H1 (cell line): ENCODE results near the gene PAX4. TPM values are rescaled to one million over a fixed set of nuclear protein-coding genes. Genes with fewer than 3 reads are reported as not detected.

Experiments used
- CTCF ChIA-PET: fragments of 300-600 bp; sonication (Branson Sonifier 250); formaldehyde crosslinking; loops from one replicate; lab custom pipeline; 2021; ENCODE audit not compliant: partially characterized antibody; lab: Charles Lee
- POLR2A ChIA-PET: fragments of 300-600 bp; sonication (Branson Sonifier 250); formaldehyde crosslinking; loops from one replicate; lab custom pipeline; 2021; ENCODE audit warnings: inconsistent platforms; ENCODE audit not compliant: partially characterized antibody; lab: Charles Lee
- DNase-seq, 2 experiments: peaks; one replicate each; pipeline versions ENCODE4 v3.0.0 to v3.0.0-alpha.2; 2010 to 2022; ENCODE audit warnings: low spot score in 2 of 2, low read depth in 1 of 2, mixed read lengths in 1 of 2
- FAIRE-seq: peaks from 2 replicates; lab custom pipeline; 2011; peaks lifted over from hg19 to GRCh38; lab: Jason Lieb, UNC
- H2AFZ ChIP-seq: 2 replicates; pipeline ENCODE4 v1.8.1; 2012; ENCODE audit warnings: low read length, inconsistent platforms
- H2AK5ac ChIP-seq: 2 replicates; pipeline ENCODE4 v1.6.1; 2013; ENCODE audit warnings: low read depth, low read length
- H2BK120ac ChIP-seq: replicated peaks from 2 replicates; pipeline ENCODE3; 2013; ENCODE audit warnings: low read depth, low read length, inconsistent platforms
- H2BK12ac ChIP-seq: 2 replicates; pipeline ENCODE4 v1.6.1; 2013; ENCODE audit warnings: low read depth, low read length
- H2BK15ac ChIP-seq: 2 replicates; pipeline ENCODE4 v1.6.1; 2013; ENCODE audit warnings: low read length
- H2BK20ac ChIP-seq: 2 replicates; pipeline ENCODE4 v1.6.1; 2013; ENCODE audit warnings: low read length
- H2BK5ac ChIP-seq: 2 replicates; pipeline ENCODE4 v1.6.1; 2013; ENCODE audit warnings: low read depth, low read length
- H3K14ac ChIP-seq: 2 replicates; pipeline ENCODE4 v1.6.1; 2013; ENCODE audit warnings: inconsistent platforms; ENCODE audit not compliant: insufficient read length
- H3K18ac ChIP-seq: 2 replicates; pipeline ENCODE4 v1.6.1; 2013; ENCODE audit warnings: low read length; ENCODE audit errors: extremely low read depth
- H3K23ac ChIP-seq: 2 replicates; pipeline ENCODE4 v1.6.1; 2013; ENCODE audit warnings: inconsistent platforms; ENCODE audit not compliant: insufficient read length
- H3K23me2 ChIP-seq: 2 replicates; pipeline ENCODE4 v1.6.1; 2013; ENCODE audit warnings: low read depth, low read length
- H3K27ac ChIP-seq: 2 replicates; pipeline ENCODE4 v1.6.1; 2011; ENCODE audit warnings: low read depth, low read length, inconsistent platforms
- H3K27me3 ChIP-seq, 4 experiments: replicated peaks in 1 of 4; 1 replicate in 1 of 4; 2 replicates in 3 of 4; pipeline versions ENCODE4 v1.6.1 to v1.8.1; 2011 to 2013; ENCODE audit warnings: low read length in 3 of 4, mild to moderate bottlenecking in 3 of 4, inconsistent platforms in 2 of 4, mixed read lengths in 2 of 4, moderate library complexity in 1 of 4; ENCODE audit not compliant: control insufficient read depth in 3 of 4, insufficient read depth in 3 of 4; ENCODE audit errors: extremely low read depth in 1 of 4
- H3K36me3 ChIP-seq, 4 experiments: 2 replicates each; pipeline versions ENCODE4 v1.6.1 to v1.8.1; 2011 to 2013; ENCODE audit warnings: mild to moderate bottlenecking in 4 of 4, low read length in 3 of 4, moderate library complexity in 2 of 4, control low read depth in 1 of 4, inconsistent platforms in 1 of 4; ENCODE audit not compliant: insufficient read depth in 4 of 4, control insufficient read depth in 2 of 4
- H3K4ac ChIP-seq: replicated peaks from 2 replicates; pipeline ENCODE3; 2013; ENCODE audit warnings: low read length, low read depth, mixed read lengths, inconsistent platforms; ENCODE audit not compliant: insufficient read length
- H3K4me1 ChIP-seq, 4 experiments: replicated peaks in 1 of 4; 1 replicate in 1 of 4; 2 replicates in 3 of 4; pipeline versions ENCODE4 v1.6.1 to v1.8.1; 2011 to 2013; ENCODE audit warnings: low read length in 3 of 4, inconsistent platforms in 2 of 4, mixed read lengths in 1 of 4; ENCODE audit not compliant: insufficient read depth in 4 of 4, control insufficient read depth in 3 of 4
- H3K4me2 ChIP-seq, 2 experiments: 2 replicates each; pipeline versions ENCODE4 v1.6.1 to v1.8.1; 2011 to 2013; ENCODE audit warnings: low read depth in 2 of 2, low read length in 2 of 2, control low read depth in 1 of 2, inconsistent platforms in 1 of 2, mild to moderate bottlenecking in 1 of 2; ENCODE audit not compliant: insufficient read depth in 1 of 2
- H3K4me3 ChIP-seq, 4 experiments: fragments of 200-600, 300-600 bp in 1 of 4; sonication (generic), shearing (Covaris generic), sonication (Bioruptor Twin) in 1 of 4; 2 replicates each; pipeline versions ENCODE4 v1.5.1 to v1.8.1; 2011 to 2016; ENCODE audit warnings: low read length in 4 of 4, low read depth in 3 of 4, control low read depth in 2 of 4, inconsistent platforms in 2 of 4, mild to moderate bottlenecking in 2 of 4, mixed read lengths in 1 of 4, moderate library complexity in 1 of 4; ENCODE audit not compliant: insufficient read depth in 2 of 4; ENCODE audit errors: extremely low read depth in 1 of 4
- H3K56ac ChIP-seq: replicated peaks from 2 replicates; pipeline ENCODE3; 2013; ENCODE audit warnings: low read depth, mild to moderate bottlenecking, mixed read lengths, low read length, inconsistent platforms; ENCODE audit not compliant: insufficient read length
- H3K79me1 ChIP-seq: 2 replicates; pipeline ENCODE4 v1.6.1; 2013; ENCODE audit warnings: low read depth, low read length, control low read depth
- H3K79me2 ChIP-seq, 2 experiments: 2 replicates each; pipeline versions ENCODE4 v1.6.1 to v1.8.1; 2012 to 2013; ENCODE audit warnings: low read length in 2 of 2, mild to moderate bottlenecking in 2 of 2, inconsistent platforms in 1 of 2; ENCODE audit not compliant: insufficient read depth in 2 of 2, control insufficient read depth in 1 of 2
- H3K9ac ChIP-seq, 4 experiments: replicated peaks in 1 of 4; 1 replicate in 1 of 4; 2 replicates in 3 of 4; pipeline versions ENCODE4 v1.6.1 to v1.8.1; 2011 to 2013; ENCODE audit warnings: low read depth in 3 of 4, low read length in 3 of 4, control low read depth in 2 of 4, mild to moderate bottlenecking in 2 of 4, moderate library complexity in 2 of 4, inconsistent platforms in 1 of 4; ENCODE audit errors: extremely low read depth in 1 of 4
- H3K9me3 ChIP-seq, 2 experiments: 2 replicates each; pipeline versions ENCODE4 v1.6.1 to v1.8.1; 2012 to 2013; ENCODE audit warnings: mild to moderate bottlenecking in 2 of 2, moderate library complexity in 2 of 2, control low read depth in 1 of 2, inconsistent platforms in 1 of 2, low read depth in 1 of 2, low read length in 1 of 2, mixed read lengths in 1 of 2; ENCODE audit not compliant: insufficient read depth in 2 of 2
- H4K20me1 ChIP-seq, 2 experiments: replicated peaks in 1 of 2; 2 replicates each; pipeline versions ENCODE3 to v1.8.1; 2011 to 2013; ENCODE audit warnings: inconsistent platforms in 2 of 2, low read length in 2 of 2, mild to moderate bottlenecking in 1 of 2; ENCODE audit not compliant: insufficient read depth in 2 of 2, control insufficient read depth in 1 of 2
- H4K5ac ChIP-seq: 2 replicates; pipeline ENCODE4 v1.6.1; 2013; ENCODE audit warnings: low read length, low read depth, mixed read lengths, inconsistent platforms; ENCODE audit not compliant: insufficient read length
- H4K8ac ChIP-seq: 2 replicates; pipeline ENCODE4 v1.8.0; 2013; ENCODE audit warnings: mild to moderate bottlenecking, moderate library complexity, low read length, inconsistent platforms; ENCODE audit not compliant: insufficient read depth; ENCODE audit errors: extremely low read depth
- H4K91ac ChIP-seq: replicated peaks from 2 replicates; pipeline ENCODE3; 2013; ENCODE audit warnings: low read length, mixed read lengths, inconsistent platforms; ENCODE audit not compliant: insufficient read length
- ASH2L ChIP-seq: fragments of 200-600, 300-600 bp; sonication (generic); IDR thresholded peaks from one replicate; pipeline ENCODE4 v1.7.1; 2017; ENCODE audit warnings: low read length
- BACH1 ChIP-seq: IDR thresholded peaks from 2 replicates; pipeline ENCODE4 v1.6.1; 2012; ENCODE audit warnings: low read length, improper control_type of control experiment
- CTBP2 ChIP-seq: IDR thresholded peaks from 2 replicates; pipeline ENCODE4 v1.7.0; 2011; ENCODE audit warnings: borderline replicate concordance, mild to moderate bottlenecking, moderate library complexity, mixed read lengths, low read length; ENCODE audit not compliant: insufficient read depth, insufficient read length
- GABPA ChIP-seq: IDR thresholded peaks from 2 replicates; pipeline ENCODE4 v1.6.1; 2011; ENCODE audit warnings: mild to moderate bottlenecking, low read length, moderate library complexity, borderline replicate concordance; ENCODE audit not compliant: insufficient read depth
- JUND ChIP-seq: IDR thresholded peaks from 2 replicates; pipeline ENCODE4 v1.6.1; 2011; ENCODE audit warnings: mild to moderate bottlenecking, improper control_type of control experiment, low read length
- RFX5 ChIP-seq: IDR thresholded peaks from 2 replicates; pipeline ENCODE4 v1.6.1; 2011; ENCODE audit warnings: low read depth, low read length, improper control_type of control experiment, borderline replicate concordance
- SP1 ChIP-seq: IDR thresholded peaks from 2 replicates; pipeline ENCODE4 v1.6.1; 2011; ENCODE audit warnings: low read depth, low read length
- SUZ12 ChIP-seq: fragments of 200-600 bp; sonication (generic); IDR thresholded peaks from 2 replicates; pipeline ENCODE4 v1.6.1; 2012; ENCODE audit warnings: mild to moderate bottlenecking, inconsistent platforms, low read length, moderate library complexity, mixed read lengths
- WGBS, 2 experiments: shearing (Covaris generic) in 1 of 2; methylation state at CpG; one replicate each; pipeline versions ENCODE4 v1.1.6 to v1.1.7; 2013 to 2015; ENCODE audit warnings: low lambda C conversion rate in 2 of 2, mixed read lengths in 2 of 2, inconsistent platforms in 1 of 2, low coverage in 1 of 2, missing lambda C conversion rate in 1 of 2; ENCODE audit not compliant: insufficient replicate concordance in 2 of 2, insufficient coverage in 1 of 2, insufficient read length in 1 of 2; ENCODE audit errors: extremely low coverage in 1 of 2, missing lambda C conversion rate in 1 of 2; 5-methylcytosine and 5-hydroxymethylcytosine counted together
- polyA plus RNA-seq, 7 experiments: library from polyadenylated mRNA; depleted of rRNA in 3 of 7; stranded (reverse) in 5 of 7; unstranded in 2 of 7; fragments of >200 nt in 5 of 7; fragments of 200-250 nt in 2 of 7; gene quantifications; 1 replicate in 5 of 7; 2 replicates in 1 of 7; 4 replicates in 1 of 7; pipeline versions ENCODE4 v1.2.1 to v1.2.3, GENCODE V29; 2011 to 2013; ENCODE audit warnings: missing spikeins in 2 of 7, mixed read lengths in 2 of 7
- total RNA-seq: library from RNA; stranded (reverse); fragmentation: NEBNext Ultra II Directional; extraction: Animal tissue kit (Norgen Biotek cat#: 25700); gene quantifications from 2 replicates; pipeline ENCODE4 v1.2.1, GENCODE V29; 2021
- TF ChIP-seq, protein P1 (sequence below): IDR thresholded peaks from 2 replicates; pipeline ENCODE4 v1.6.1; 2011; ENCODE audit warnings: low read depth, mild to moderate bottlenecking, low read length; ENCODE audit not compliant: insufficient read depth

PAX4 gene
- total and polyA plus RNA-seq, 2 of the 8 experiments (the other 6 are each of a cell fraction or from before 2014, with no cell fraction given) = 0.20 TPM; not detected in 1

DNA sequence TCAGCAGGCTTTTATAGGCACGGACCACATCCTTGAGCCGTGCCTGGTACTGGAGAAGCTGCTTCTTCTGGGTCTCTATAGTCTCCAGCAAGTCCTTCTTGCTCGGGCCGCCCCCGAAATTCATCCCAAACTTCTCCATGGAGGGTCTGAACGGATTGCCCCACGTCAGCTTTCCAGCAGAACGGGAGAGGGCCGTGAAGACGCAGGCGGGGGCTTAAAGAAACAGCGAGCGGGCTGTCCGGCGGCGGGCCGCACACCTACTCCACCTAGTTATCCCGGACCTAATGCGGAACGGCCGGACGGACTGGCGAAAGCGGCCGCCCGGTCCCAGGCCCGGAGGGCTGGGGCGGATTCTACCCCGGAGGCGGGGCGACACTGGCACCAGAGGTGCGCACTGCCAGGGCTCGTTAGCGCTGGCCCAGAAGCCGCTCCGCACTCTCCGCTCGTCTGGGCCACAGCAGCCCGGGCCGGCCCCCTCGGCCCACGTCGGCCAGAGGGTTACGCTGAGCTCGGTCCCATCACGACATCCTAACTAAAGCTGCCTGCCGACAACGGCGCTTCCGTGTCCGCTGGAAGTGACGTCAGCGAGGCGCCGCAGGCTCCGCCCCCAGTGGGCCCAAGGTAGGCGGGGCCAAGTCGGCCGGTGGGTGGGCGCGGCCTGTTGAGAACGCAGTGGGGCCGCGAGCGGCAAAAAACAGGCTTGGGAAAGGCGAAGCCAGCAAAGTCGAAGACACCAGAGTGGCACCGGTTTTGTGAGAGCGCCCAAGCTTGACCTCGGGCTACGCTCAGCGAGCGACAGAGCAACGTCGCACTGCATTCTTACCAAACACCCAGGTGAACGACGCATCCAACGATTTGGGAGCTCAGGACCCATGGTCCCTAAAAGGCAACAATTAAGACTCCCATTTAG, 32.6 kb downstream of the PAX4 start, which contains the start of gene GCC1:
Gene GCC1 (minus strand): TSS at position 553 of the 910 bp plus-strand sequence. CDS start 414 bp downstream, at position 139.
- Histone ChIP-seq H3K9ac (peak within 1 kb of the TSS; percentile 55 to 77 (median 74)), H3K4me3 (peak within 1 kb of the TSS; percentile 80 to 95 (median 90)), H3K79me1 (peaks cover 11% of the 10 kb centered on the region; the same call in 1 of the 2 replicates), H3K18ac (peak within 1 kb of the TSS; percentile 97), H2BK120ac (no peak within 1 kb of the TSS), H3K4me2 (peak within 1 kb of the TSS; percentile 81 to 91), H4K91ac (no peak within 1 kb of the TSS), H3K23ac (no peak within 1 kb of the TSS), H3K14ac (no peak within 1 kb of the TSS), H2BK5ac (peak within 1 kb of the TSS; percentile 76; the same call in 1 of the 2 replicates), H3K79me2 (peaks cover 0 to 19% of the 10 kb centered on the region in 2 experiments; a peak in 1 of 4 replicates), H3K27me3 (peaks cover 5 to 23% (median 22%) of the 10 kb centered on the region in 4 experiments), H3K4ac (no peak within 1 kb of the TSS), H2AK5ac (no peak within 1 kb of the TSS; the same call in 1 of the 2 replicates), H3K23me2 (peaks cover 10% of the 10 kb centered on the region), H2BK20ac (no peak within 1 kb of the TSS), H3K56ac (peak within 1 kb of the TSS; percentile 14), H3K9me3 (no peaks in the 10 kb centered on the region), H3K27ac (peak within 1 kb of the TSS; percentile 51; the same call in 1 of the 2 replicates), H4K20me1 (peaks cover 8 to 18% of the 10 kb centered on the region in 2 experiments), H3K36me3 (peaks cover 0 to 18% (median 6%) of the 10 kb centered on the region in 4 experiments; a peak in 4 of 8 replicates), H2BK15ac (peak within 1 kb of the TSS; percentile 100), H4K8ac (peak within 1 kb of the TSS; percentile 86), H2AFZ (peak within 1 kb of the TSS; percentile 96), H3K4me1 (peaks cover 6 to 18% (median 8%) of the 10 kb centered on the region in 4 experiments), H2BK12ac (peak within 1 kb of the TSS; percentile 91; the same call in 1 of the 2 replicates), H4K5ac (peak within 1 kb of the TSS; percentile 59)
- CTCF ChIA-PET = interaction anchor here (0.5 to 2.6 kb wide), 12 partner anchors 9 to 519 kb away, joined by 3 to 16 read pairs (median 4); no protein-coding TSS in a partner anchor
- WGBS, 2 experiments = 4% methylated on average over 69 of the region's 78 CpGs; no CpG with 5 or more reads in 1 of the 2 experiments
- no peak for FAIRE-seq
- DNase-seq = peak; percentile 66 to 100
- POLR2A ChIA-PET = interaction anchor here (0.7 to 1.6 kb wide), 5 partner anchors 13 to 98 kb away, joined by 3 to 5 read pairs (median 3); no protein-coding TSS in a partner anchor
- TF ChIP-seq CTBP2 = no peak
- no peak for TF ChIP-seq RFX5
- TF ChIP-seq GABPA = no peak
- no peak for TF ChIP-seq BACH1
- TF ChIP-seq JUND = peak; percentile 65; the same call in 1 of the 2 replicates
- TF ChIP-seq SP1 = peak; percentile 76
- TF ChIP-seq SUZ12 = 0 out of 2 replicates have a peak, but pooled peaks have one; percentile 14
- TF ChIP-seq, protein P1, sequence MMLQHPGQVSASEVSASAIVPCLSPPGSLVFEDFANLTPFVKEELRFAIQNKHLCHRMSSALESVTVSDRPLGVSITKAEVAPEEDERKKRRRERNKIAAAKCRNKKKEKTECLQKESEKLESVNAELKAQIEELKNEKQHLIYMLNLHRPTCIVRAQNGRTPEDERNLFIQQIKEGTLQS = peak; percentile 77
- peak; percentile 90 for TF ChIP-seq ASH2L
